ENCODE measurements around the gene ARMC6.

Gene ARMC6

GRCh38 chr19:19025861-19026260 is 7.5 kb upstream of the ARMC6 start:
- Histone ChIP-seq H3K36me3 (ENCODE audit: control insufficient read depth, insufficient read depth, low read length) (peaks cover 29% of the 10 kb centered on the region), H3K27me3 (replicated peaks; ENCODE audit: control insufficient read depth, insufficient read depth, low read length) (no peaks in the 10 kb centered on the region), H3K4me3 (replicated peaks; ENCODE audit: low read depth, low read length) (no peak overlapping the region)
- DNase-seq (ENCODE audit: extremely low read depth, insufficient read length): no peak
- TF ChIP-seq, protein P1, sequence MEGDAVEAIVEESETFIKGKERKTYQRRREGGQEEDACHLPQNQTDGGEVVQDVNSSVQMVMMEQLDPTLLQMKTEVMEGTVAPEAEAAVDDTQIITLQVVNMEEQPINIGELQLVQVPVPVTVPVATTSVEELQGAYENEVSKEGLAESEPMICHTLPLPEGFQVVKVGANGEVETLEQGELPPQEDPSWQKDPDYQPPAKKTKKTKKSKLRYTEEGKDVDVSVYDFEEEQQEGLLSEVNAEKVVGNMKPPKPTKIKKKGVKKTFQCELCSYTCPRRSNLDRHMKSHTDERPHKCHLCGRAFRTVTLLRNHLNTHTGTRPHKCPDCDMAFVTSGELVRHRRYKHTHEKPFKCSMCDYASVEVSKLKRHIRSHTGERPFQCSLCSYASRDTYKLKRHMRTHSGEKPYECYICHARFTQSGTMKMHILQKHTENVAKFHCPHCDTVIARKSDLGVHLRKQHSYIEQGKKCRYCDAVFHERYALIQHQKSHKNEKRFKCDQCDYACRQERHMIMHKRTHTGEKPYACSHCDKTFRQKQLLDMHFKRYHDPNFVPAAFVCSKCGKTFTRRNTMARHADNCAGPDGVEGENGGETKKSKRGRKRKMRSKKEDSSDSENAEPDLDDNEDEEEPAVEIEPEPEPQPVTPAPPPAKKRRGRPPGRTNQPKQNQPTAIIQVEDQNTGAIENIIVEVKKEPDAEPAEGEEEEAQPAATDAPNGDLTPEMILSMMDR (IDR thresholded peaks at IDR 0.05; ENCODE audit: insufficient read depth, low read length, poor library complexity, severe bottlenecking): no peak

- DNase-seq (ENCODE audit: extremely low read depth, insufficient read length): no peak
- H3K27me3 ChIP-seq (replicated peaks; ENCODE audit: control insufficient read depth, insufficient read depth, low read length): no peaks in the 10 kb centered on the region
- TF ChIP-seq, protein P1 (IDR thresholded peaks at IDR 0.05; ENCODE audit: insufficient read depth, low read length, poor library complexity, severe bottlenecking): peak; percentile 25
- H3K36me3 ChIP-seq (ENCODE audit: control insufficient read depth, insufficient read depth, low read length): peaks cover 29% of the 10 kb centered on the region
- H3K4me3 ChIP-seq (replicated peaks; ENCODE audit: low read depth, low read length): no peak overlapping the region
Observed at GRCh38 chr19:19026299-19026971, 7.0 kb upstream of the ARMC6 start.

- DNase-seq (ENCODE audit: extremely low read depth, insufficient read length): no peak
- Histone ChIP-seq H3K27me3 (replicated peaks; ENCODE audit: control insufficient read depth, insufficient read depth, low read length) (no peaks in the 10 kb centered on the region), H3K4me3 (replicated peaks; ENCODE audit: low read depth, low read length) (no peak overlapping the region), H3K36me3 (ENCODE audit: control insufficient read depth, insufficient read depth, low read length) (peaks cover 29% of the 10 kb centered on the region)
- TF ChIP-seq, protein P1 (IDR thresholded peaks at IDR 0.05; ENCODE audit: insufficient read depth, low read length, poor library complexity, severe bottlenecking): no peak
Observed at GRCh38 chr19:19027228-19027627, 6.2 kb upstream of the ARMC6 start.

DNA sequence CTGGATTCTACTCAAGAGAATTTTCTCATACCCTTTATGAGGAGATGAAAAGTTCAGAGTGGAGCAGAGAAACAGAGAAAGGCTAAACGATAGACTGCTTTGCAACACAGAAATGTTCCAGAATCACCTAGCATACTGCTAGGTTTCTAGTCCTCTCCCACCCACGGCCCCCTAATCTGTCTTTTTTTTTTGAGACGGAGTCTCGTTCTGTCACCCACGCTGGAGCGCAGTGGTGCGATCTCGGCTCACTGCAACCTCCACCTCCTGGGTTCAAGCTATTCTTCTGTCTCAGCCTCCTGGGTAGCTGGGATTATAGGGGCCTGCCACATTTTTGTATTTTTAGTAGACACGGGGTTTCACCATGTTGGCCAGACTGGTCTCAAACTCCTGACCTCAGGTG is 4.9 kb upstream of the ARMC6 start:
- peaks cover 27% of the 10 kb centered on the region for H3K36me3 ChIP-seq (ENCODE audit: control insufficient read depth, insufficient read depth, low read length)
- TF ChIP-seq, protein P1 (IDR thresholded peaks at IDR 0.05; ENCODE audit: insufficient read depth, low read length, poor library complexity, severe bottlenecking): no peak
- H3K27me3 ChIP-seq (replicated peaks; ENCODE audit: control insufficient read depth, insufficient read depth, low read length): no peaks in the 10 kb centered on the region
- no peak for DNase-seq (ENCODE audit: extremely low read depth, insufficient read length)
- H3K4me3 ChIP-seq (replicated peaks; ENCODE audit: low read depth, low read length): no peak overlapping the region

GRCh38 chr19:19031891-19032290 is 1.5 kb upstream of the ARMC6 start:
- H3K27me3 ChIP-seq (replicated peaks; ENCODE audit: control insufficient read depth, insufficient read depth, low read length): no peaks in the 10 kb centered on the region
- H3K36me3 ChIP-seq (ENCODE audit: control insufficient read depth, insufficient read depth, low read length): peaks cover 6% of the 10 kb centered on the region
- H3K4me3 ChIP-seq (replicated peaks; ENCODE audit: low read depth, low read length): peak overlapping the region; percentile 93
- TF ChIP-seq, protein P1 (IDR thresholded peaks at IDR 0.05; ENCODE audit: insufficient read depth, low read length, poor library complexity, severe bottlenecking): no peak
- DNase-seq (ENCODE audit: extremely low read depth, insufficient read length): no peak

Measured in GM06990 (cell line).